ENCODE results near the gene PODXL.
"Not testable (repeated sequence)": the region's sequence is repeated elsewhere in the genome, so short reads cannot be mapped to it uniquely, and the experiment has no call there.

The PODXL gene

GRCh38 chr7:131508754-131509486, 47.5 kb downstream of the PODXL start:
- no peak for DNase-seq

DNA sequence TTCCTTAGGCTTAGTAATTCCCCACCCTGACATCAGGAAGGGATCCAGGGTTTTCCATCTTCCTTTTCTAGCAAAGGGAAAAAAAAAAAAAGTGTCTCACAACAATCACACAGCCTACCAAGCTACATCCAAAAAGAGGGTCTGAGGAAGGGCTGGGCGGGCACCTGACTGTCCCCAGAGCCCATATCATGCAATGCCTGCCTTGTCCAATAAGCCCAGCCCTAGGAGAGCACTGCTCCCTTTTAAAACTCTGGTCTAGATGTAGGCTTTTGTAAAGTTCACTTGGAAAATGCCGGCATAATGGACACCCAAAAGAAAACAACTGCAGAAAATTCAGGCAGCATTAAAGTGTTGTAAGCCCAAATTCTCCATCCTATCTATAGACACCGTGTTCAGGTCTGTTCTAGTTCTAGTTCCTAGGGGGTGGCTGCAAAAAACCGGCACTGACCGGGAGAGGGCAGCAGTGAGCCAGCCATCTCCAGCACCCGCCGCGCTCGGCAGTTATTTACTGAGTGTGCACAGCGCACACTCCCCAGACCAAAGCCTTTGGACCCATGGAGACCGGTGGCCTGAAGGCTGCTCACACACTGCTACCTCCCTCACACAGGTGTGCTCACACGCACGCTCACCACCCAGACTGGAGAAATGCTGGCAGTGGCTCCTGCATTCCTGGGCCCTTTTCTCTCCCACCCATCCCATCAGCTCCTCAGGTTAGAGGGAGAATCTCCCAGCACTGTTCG, 48.7 kb downstream of the PODXL start:
- DNase-seq, result peak; percentile 60

DNA sequence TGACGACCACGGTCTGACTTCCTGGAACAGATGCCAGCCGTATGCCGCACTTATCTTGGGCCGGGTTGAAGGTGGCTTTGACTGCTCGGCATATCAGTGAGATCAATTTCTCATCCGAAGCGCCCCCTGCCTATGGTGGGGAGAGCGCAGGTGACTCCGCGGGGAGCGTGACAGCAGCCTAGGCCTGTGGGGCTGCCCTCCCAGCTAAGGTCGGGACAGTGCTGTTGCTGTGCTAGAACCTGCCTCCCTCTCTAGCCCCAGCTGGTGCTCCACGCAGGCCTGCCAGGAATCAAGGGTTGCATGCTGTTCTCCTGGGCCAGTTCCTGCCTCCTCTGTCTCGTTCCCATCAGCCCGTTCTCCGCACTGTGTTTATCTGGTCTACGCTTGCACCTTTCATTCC, 49.8 kb downstream of the PODXL start:
- DNase-seq, result no peak

DNA sequence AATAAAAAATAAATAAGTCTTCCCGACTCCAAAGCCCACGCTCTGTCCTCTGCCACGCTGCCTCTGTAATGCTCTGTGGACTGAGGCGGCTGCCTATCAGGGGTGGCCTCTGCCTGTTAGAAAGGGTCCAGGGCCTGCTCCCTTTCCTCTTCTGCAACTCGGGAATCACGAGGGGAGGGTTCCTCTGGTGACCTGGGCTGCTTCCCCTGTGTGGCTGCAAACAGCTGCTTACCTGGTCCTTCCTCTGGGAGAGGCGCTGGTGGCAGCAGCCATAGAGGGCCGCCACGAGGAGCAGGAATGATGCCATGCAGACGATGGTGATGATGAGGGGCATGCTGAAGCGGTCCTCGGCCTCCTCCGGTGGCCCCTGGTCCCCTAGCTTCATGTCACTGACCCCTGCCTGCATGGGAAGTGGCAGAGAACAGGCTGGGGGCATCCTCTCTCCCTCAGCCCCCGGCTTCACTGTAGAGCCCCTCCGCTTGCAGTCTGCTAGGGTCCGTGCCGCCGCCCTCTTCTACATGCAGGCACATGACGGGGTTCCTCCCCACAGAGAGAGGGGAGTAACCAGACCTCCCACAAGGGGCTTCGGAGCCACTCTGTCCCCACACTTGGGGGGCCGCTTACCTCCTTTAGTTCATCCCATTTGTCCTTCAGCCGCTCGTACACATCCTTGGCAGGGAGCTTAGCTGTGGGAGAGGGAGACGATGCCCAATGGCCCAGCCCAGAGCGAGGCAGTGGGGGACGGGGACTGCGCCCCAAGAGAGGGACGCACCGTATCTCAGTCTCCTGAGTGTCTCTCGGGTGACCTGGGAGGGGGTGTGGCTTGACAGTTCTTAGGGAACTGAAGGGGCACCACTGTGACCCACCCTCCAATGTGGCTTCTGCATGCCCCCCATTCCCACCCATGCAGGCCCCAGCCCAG, 50.5 kb downstream of the PODXL start:
- no peak for DNase-seq

GRCh38 chr7:131505037-131505620, 51.3 kb downstream of the PODXL start:
- not testable (repeated sequence) for DNase-seq

GRCh38 chr7:131504157-131504899, 52.1 kb downstream of the PODXL start:
- no peak for DNase-seq

GRCh38 chr7:131503639-131504038, 52.8 kb downstream of the PODXL start:
- DNase-seq, result no peak

GRCh38 chr7:131502810-131503508, 53.5 kb downstream of the PODXL start:
- DNase-seq, result no peak

GRCh38 chr7:131501930-131502685, 54.3 kb downstream of the PODXL start:
- no peak for DNase-seq

GRCh38 chr7:131501422-131501821, 55.0 kb downstream of the PODXL start:
- peak; percentile 14 for DNase-seq

- no peak for DNase-seq
Measured at GRCh38 chr7:131500357-131500756, 56.1 kb downstream of the PODXL start.

DNA sequence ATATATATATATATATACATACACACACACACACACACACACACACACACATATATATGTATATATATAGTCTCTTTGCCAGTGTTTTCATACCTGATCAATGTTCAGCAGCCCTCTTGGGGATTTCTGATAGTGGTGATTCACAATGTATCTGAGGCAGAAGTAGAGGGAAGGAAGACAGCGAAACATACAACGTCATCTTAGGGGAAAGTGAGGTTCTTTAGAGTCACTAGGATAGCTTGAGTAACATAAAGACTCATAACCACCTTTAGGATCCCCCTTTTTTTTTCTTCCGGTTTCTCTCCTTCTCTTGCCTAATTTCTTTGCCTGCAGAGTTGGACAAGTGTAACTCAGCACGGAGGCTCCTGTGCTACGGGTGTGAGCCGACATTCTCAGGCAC, 56.6 kb downstream of the PODXL start:
- DNase-seq, result no peak

GRCh38 chr7:131498237-131498885, 58.1 kb downstream of the PODXL start:
- DNase-seq, result no peak

- no peak for DNase-seq
Measured at GRCh38 chr7:131497454-131497853, 59.0 kb downstream of the PODXL start.

GRCh38 chr7:131495669-131496498, 60.5 kb downstream of the PODXL start:
- no peak for DNase-seq

GRCh38 chr7:131494182-131494581, 62.2 kb downstream of the PODXL start:
- DNase-seq, result no peak

DNA sequence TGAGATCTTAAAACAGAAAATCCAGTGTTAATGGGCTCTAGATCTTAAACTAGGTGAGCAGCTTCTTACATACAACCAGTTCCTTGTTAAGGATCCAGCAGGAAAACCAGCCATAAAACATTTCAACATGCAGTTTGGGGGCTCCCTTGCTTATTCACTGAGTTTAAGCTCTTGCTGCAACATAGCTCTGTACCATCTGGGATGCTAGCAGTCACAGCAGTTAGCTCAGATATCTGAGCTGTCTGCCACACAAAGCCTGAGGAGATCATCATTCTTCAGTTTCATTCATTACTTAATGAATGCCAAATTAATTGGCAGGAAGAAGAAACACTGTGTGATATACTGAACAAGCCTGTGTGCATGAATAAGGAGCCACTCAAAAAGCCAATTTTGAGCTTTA, 62.8 kb downstream of the PODXL start:
- DNase-seq, result no peak

- no peak for DNase-seq
Measured at GRCh38 chr7:131493081-131493480, 63.3 kb downstream of the PODXL start.

- DNase-seq, result no peak
Measured at GRCh38 chr7:131489881-131490280, 66.5 kb downstream of the PODXL start.

Data from CD4-positive, alpha-beta T cell treated with Interferon gamma for 1 hour (primary cell).